ENCODE results near the gene ERICH6. TPM values are rescaled to one million over a fixed set of nuclear protein-coding genes. Genes with fewer than 3 reads are reported as not detected.
"Not testable (repeated sequence)": the region's sequence is repeated elsewhere in the genome, so short reads cannot be mapped to it uniquely, and the experiment has no call there.

Gene ERICH6
- polyA plus RNA-seq, 6 donors from 2014 or later: 0.58 to 0.88 TPM; not detected in 4

- Mint-ChIP-seq H3K9me3 (peaks cover 0 to 2% (median 0%) of the 10 kb centered on the region in 7 donors), H3K4me1 (peaks cover 9 to 12% (median 10%) of the 10 kb centered on the region in 3 donors), H3K36me3 (no peaks in the 10 kb centered on the region), H3K27ac (no peak overlapping the region), H3K4me3 (no peak overlapping the region), H3K27me3 (no peaks in the 10 kb centered on the region)
- ATAC-seq (ENCODE audit: low read depth in 2 of 2) (no peak), DNase-seq (no peak)
Measured at GRCh38 chr3:150640256-150640655, 63.5 kb downstream of the ERICH6 start.

GRCh38 chr3:150639262-150639661 is 64.5 kb downstream of the ERICH6 start:
- peaks cover 13 to 21% (median 14%) of the 10 kb centered on the region in 3 donors for H3K4me1 Mint-ChIP-seq
- H3K27me3 Mint-ChIP-seq: no peaks in the 10 kb centered on the region
- DNase-seq: no peak
- peaks cover 0 to 2% (median 0%) of the 10 kb centered on the region in 7 donors for H3K9me3 Mint-ChIP-seq
- no peak for ATAC-seq (ENCODE audit: low read depth in 2 of 2)
- peak overlapping the region in 2 of 6 donors; percentile 28 to 44 for H3K27ac Mint-ChIP-seq
- no peaks in the 10 kb centered on the region for H3K36me3 Mint-ChIP-seq
- no peak overlapping the region for H3K4me3 Mint-ChIP-seq

GRCh38 chr3:150636258-150636657 is 67.5 kb downstream of the ERICH6 start:
- no peak for ATAC-seq (ENCODE audit: low read depth in 2 of 2)
- peak overlapping the region in 1 of 8 donors; percentile 39 for H3K4me3 Mint-ChIP-seq
- peaks cover 13 to 28% (median 14%) of the 10 kb centered on the region in 3 donors for H3K4me1 Mint-ChIP-seq

GRCh38 chr3:150635526-150635925 is 68.2 kb downstream of the ERICH6 start:
- Mint-ChIP-seq H3K27ac (peak overlapping the region in 4 of 6 donors; percentile 16 to 82 (median 20)), H3K9me3 (no peaks in the 10 kb centered on the region), H3K4me1 (peaks cover 13 to 28% (median 14%) of the 10 kb centered on the region in 3 donors), H3K4me3 (no peak overlapping the region), H3K27me3 (no peaks in the 10 kb centered on the region), H3K36me3 (no peaks in the 10 kb centered on the region)
- ATAC-seq (ENCODE audit: low read depth in 2 of 2): peak; percentile 56 to 73
- DNase-seq: no peak

More at GRCh38 chr3:150636258-150636657, 67.5 kb downstream of the ERICH6 start:
- Mint-ChIP-seq H3K27ac (peak overlapping the region in 1 of 6 donors; percentile 18), H3K27me3 (no peaks in the 10 kb centered on the region), H3K9me3 (no peaks in the 10 kb centered on the region), H3K36me3 (no peaks in the 10 kb centered on the region)
- no peak for DNase-seq

GRCh38 chr3:150635076-150635475 is 68.6 kb downstream of the ERICH6 start:
- no peak overlapping the region for H3K4me3 Mint-ChIP-seq
- H3K9me3 Mint-ChIP-seq: no peaks in the 10 kb centered on the region
- DNase-seq: no peak
- peaks cover 13 to 28% (median 14%) of the 10 kb centered on the region in 3 donors for H3K4me1 Mint-ChIP-seq
- no peaks in the 10 kb centered on the region for H3K36me3 Mint-ChIP-seq
- ATAC-seq (ENCODE audit: low read depth in 2 of 2): no peak
- H3K27me3 Mint-ChIP-seq: no peaks in the 10 kb centered on the region
- H3K27ac Mint-ChIP-seq: peak overlapping the region in 2 of 6 donors; percentile 23 to 82

GRCh38 chr3:150631515-150632221 is 72.1 kb downstream of the ERICH6 start:
- H3K4me3 Mint-ChIP-seq: no peak overlapping the region
- H3K27ac Mint-ChIP-seq: no peak overlapping the region
- H3K36me3 Mint-ChIP-seq: peaks cover 0 to 2% of the 10 kb centered on the region in 2 donors
- no peaks in the 10 kb centered on the region for H3K27me3 Mint-ChIP-seq
- peaks cover 13 to 28% (median 14%) of the 10 kb centered on the region in 3 donors for H3K4me1 Mint-ChIP-seq
- DNase-seq (no peak), ATAC-seq (ENCODE audit: low read depth in 2 of 2) (no peak)
- H3K9me3 Mint-ChIP-seq: no peaks in the 10 kb centered on the region

- Mint-ChIP-seq H3K27ac (no peak overlapping the region), H3K9me3 (no peaks in the 10 kb centered on the region), H3K36me3 (peaks cover 15 to 19% of the 10 kb centered on the region in 2 donors)
Measured at GRCh38 chr3:150627557-150627956, 76.2 kb downstream of the ERICH6 start.

GRCh38 chr3:150626148-150626930 is 77.4 kb downstream of the ERICH6 start:
- DNase-seq (no peak), ATAC-seq (ENCODE audit: low read depth in 2 of 2) (no peak)
- Mint-ChIP-seq H3K36me3 (peaks cover 15 to 19% of the 10 kb centered on the region in 2 donors), H3K9me3 (no peaks in the 10 kb centered on the region), H3K4me1 (peaks cover 6 to 15% (median 13%) of the 10 kb centered on the region in 3 donors), H3K4me3 (no peak overlapping the region), H3K27ac (peak overlapping the region in 3 of 6 donors; percentile 16 to 54 (median 40)), H3K27me3 (no peaks in the 10 kb centered on the region)

More at GRCh38 chr3:150627557-150627956, 76.2 kb downstream of the ERICH6 start:
- no peak for ATAC-seq (ENCODE audit: low read depth in 2 of 2)
- H3K4me3 Mint-ChIP-seq: no peak overlapping the region
- H3K4me1 Mint-ChIP-seq: peaks cover 0 to 9% (median 6%) of the 10 kb centered on the region in 3 donors
- no peak for DNase-seq
- no peaks in the 10 kb centered on the region for H3K27me3 Mint-ChIP-seq

- peaks cover 20 to 25% (median 21%) of the 10 kb centered on the region in 3 donors for H3K4me1 Mint-ChIP-seq
- peak overlapping the region in 1 of 6 donors; percentile 8 for H3K27ac Mint-ChIP-seq
- H3K9me3 Mint-ChIP-seq: no peaks in the 10 kb centered on the region
- H3K36me3 Mint-ChIP-seq: peaks cover 15 to 19% of the 10 kb centered on the region in 2 donors
- no peak overlapping the region for H3K4me3 Mint-ChIP-seq
- no peaks in the 10 kb centered on the region for H3K27me3 Mint-ChIP-seq
- no peak for DNase-seq
- no peak for ATAC-seq (ENCODE audit: low read depth in 2 of 2)
Measured at GRCh38 chr3:150623945-150624344, 79.8 kb downstream of the ERICH6 start.

GRCh38 chr3:150622955-150623354 is 80.8 kb downstream of the ERICH6 start:
- not testable (repeated sequence) for H3K4me3 Mint-ChIP-seq; DNase-seq; ATAC-seq (ENCODE audit: low read depth in 2 of 2); H3K9me3 Mint-ChIP-seq; H3K27me3 Mint-ChIP-seq
- Mint-ChIP-seq H3K4me1 (peaks cover 26 to 30% (median 29%) of the 10 kb centered on the region in 3 donors), H3K36me3 (peaks cover 15 to 19% of the 10 kb centered on the region in 2 donors), H3K27ac (peak overlapping the region in 1 of 6 donors; percentile 8)

- Mint-ChIP-seq H3K27ac (no peak overlapping the region), H3K4me3 (no peak overlapping the region), H3K9me3 (no peaks in the 10 kb centered on the region), H3K4me1 (peaks cover 22 to 43% (median 30%) of the 10 kb centered on the region in 3 donors), H3K36me3 (peaks cover 4 to 7% of the 10 kb centered on the region in 2 donors), H3K27me3 (no peaks in the 10 kb centered on the region)
- ATAC-seq (ENCODE audit: low read depth in 2 of 2) (no peak), DNase-seq (no peak)
Measured at GRCh38 chr3:150620002-150620689, 83.6 kb downstream of the ERICH6 start.

GRCh38 chr3:150613709-150614480 is 89.8 kb downstream of the ERICH6 start:
- Mint-ChIP-seq H3K36me3 (peaks cover 8 to 15% of the 10 kb centered on the region in 2 donors), H3K4me3 (peak overlapping the region in 1 of 8 donors; percentile 73), H3K4me1 (peaks cover 44 to 66% (median 51%) of the 10 kb centered on the region in 3 donors), H3K27ac (peak overlapping the region; percentile 10 to 89 (median 45)), H3K27me3 (no peaks in the 10 kb centered on the region), H3K9me3 (no peaks in the 10 kb centered on the region)
- DNase-seq (no peak), ATAC-seq (ENCODE audit: low read depth in 2 of 2) (no peak)

Data from naive B cell (primary cell).